HG02840 (cell line): Measurements from ENCODE around the gene DIPK1A.

ENCODE experiments used
- ATAC-seq: cut with Tn5 transposase; IDR thresholded peaks from one replicate; pipeline ENCODE4 v1.9.1; 2021; ENCODE audit warnings: mild to moderate bottlenecking, moderate library complexity, moderate number of reproducible peaks; ENCODE audit not compliant: unreplicated experiment, low FRiP score

The DIPK1A gene

DNA sequence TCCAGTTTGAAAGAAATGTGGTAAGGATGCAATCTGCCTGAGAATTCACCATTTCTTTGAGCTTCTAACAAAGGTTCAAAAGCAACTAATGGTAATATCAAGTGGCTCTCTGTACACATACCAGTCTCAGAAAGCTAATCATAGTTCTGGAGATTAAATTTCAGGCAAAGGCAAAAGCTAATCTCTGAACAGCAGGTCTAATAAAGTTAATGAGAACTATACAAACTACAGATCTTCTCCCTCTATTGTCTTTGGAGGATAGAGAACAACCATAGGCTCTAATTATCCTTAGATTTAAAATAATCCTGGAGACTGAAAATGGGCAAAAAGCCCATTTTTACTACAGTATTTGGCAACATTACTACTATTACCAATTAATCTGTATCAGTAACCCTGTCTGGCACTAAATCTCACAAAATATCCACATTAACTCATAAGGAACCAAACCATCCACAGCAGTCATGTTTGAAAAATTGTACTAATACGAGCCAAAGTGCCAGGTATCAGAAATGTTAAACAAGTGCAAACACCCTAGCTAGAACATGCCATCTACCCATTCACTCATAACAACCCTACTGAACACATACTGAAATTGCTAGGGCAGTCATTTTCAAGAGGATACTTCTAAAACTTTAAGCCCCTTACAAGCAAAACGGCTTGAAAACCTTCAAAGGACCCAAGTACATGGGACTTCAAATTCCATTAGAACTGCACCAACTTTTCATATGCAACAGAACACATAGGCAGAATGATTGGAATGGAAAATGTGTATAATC is 4.8 kb downstream of the DIPK1A start:
- ATAC-seq = no peak

- peak; percentile 57 for ATAC-seq
Observed at GRCh38 chr1:92953491-92953890, 7.8 kb downstream of the DIPK1A start.

GRCh38 chr1:92952714-92953113 is 8.5 kb downstream of the DIPK1A start:
- ATAC-seq = no peak

GRCh38 chr1:92951141-92951582 is 10.1 kb downstream of the DIPK1A start:
- peak; percentile 51 for ATAC-seq

- ATAC-seq = no peak
Observed at GRCh38 chr1:92949937-92950817, 11.1 kb downstream of the DIPK1A start.

DNA sequence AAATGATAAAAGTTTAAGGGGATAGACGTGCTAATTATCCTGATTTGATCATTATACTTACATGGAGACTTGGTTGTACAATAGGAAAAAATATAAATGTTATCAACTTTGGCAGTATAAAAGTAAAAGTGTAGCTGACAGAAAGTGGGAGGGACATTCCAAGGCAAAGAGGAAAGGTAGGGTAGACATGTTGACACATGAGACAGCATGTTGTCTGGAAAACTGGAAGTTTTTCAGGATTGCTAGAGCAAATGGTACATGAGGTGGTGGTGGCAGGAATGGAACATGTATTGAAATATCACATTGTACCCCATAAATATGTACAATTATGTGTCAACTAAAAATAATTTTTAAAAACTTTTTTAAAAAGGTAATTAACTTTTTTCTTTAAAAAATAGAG is 13.2 kb downstream of the DIPK1A start:
- ATAC-seq = no peak

- no peak for ATAC-seq
Observed at GRCh38 chr1:92945748-92946270, 15.5 kb downstream of the DIPK1A start.

- no peak for ATAC-seq
Observed at GRCh38 chr1:92944901-92945747, 16.1 kb downstream of the DIPK1A start.

- no peak for ATAC-seq
Observed at GRCh38 chr1:92943502-92943847, 17.8 kb downstream of the DIPK1A start.

- no peak for ATAC-seq
Observed at GRCh38 chr1:92940541-92940940, 20.7 kb downstream of the DIPK1A start.

- no peak for ATAC-seq
Observed at GRCh38 chr1:92937731-92938130, 23.5 kb downstream of the DIPK1A start.

- no peak for ATAC-seq
Observed at GRCh38 chr1:92936865-92937264, 24.4 kb downstream of the DIPK1A start.

DNA sequence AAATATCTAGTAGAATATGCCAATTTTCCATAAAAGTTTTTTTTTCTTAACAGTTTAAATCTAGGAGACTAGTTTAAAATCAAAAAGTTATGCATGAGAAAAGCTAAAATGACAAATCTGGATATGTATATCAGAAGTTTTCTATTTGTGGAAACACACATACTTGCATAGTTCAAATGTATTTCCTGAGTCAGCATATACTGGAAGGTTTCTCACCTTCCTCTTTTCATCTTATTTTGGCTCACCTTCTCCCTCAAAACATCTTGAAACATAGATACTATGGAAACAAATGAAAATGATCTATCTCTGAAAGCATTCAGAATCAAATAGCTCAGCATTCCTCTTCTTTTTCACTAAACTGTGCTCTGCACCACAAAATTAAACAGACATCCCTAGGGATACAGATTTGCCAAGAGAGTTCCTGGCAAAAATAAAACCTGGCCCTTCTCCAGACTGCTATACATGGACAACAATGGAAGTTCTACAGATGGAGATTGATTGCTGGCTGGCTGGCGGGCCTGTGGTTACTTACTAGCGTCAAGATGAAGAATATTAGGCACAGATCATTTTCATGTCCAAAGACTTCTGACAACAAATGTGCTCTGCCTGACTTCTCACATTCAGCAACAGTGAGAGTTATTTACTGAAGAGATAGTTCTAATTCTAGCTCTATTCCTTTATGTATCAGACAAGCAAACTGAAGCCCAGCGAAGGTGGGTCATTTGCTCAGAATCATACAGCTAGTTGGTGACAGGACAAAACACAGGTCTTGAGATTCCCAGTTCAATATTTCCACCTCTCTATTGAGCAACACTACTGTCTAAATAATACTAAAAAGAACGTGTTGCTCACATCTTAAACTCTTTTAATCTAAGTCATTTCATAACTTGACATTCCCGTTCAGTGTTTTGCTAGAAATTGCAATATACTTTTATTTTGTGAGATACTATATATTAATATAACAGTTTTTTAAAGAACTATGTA is 26.6 kb downstream of the DIPK1A start:
- no peak for ATAC-seq

DNA sequence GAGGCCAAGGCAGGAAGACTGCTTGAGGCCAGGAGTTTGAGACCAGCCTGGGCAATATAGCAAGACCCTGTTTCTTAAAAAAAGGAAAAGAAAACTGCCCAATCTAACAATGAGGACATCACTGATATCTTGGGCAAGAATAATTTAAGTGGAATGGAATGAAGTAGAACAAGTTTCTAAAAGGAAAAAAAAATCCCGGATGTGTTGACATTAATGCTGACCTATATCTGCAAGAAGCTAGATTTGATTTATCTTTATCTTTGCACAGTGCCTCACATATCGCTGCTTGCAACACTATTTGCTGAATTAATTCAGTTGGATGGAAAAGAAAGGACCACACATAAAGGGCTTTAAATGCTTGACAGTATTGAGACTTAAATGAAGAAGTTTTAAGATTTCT is 27.8 kb downstream of the DIPK1A start:
- no peak for ATAC-seq

- ATAC-seq = no peak
Observed at GRCh38 chr1:92931691-92932090, 29.6 kb downstream of the DIPK1A start.

DNA sequence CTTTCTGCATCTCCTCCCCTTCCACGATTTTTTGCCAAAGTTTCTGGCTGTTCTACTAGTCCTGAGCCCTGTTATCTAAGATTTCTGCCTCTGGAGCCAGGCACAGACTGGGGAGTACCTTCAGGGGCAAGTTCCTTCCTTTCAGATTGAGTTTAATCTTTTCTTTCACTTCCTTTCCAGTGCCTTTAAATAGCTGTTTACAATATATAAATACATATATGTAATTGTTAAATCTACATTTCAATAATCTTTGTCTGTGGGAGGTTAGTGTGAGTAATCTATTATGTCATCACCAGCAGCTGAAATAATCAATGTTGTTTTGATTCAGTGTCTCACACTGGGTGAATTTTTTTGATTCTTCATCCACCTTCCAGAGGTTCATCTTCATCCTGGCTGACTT is 31.8 kb downstream of the DIPK1A start:
- ATAC-seq = no peak

- ATAC-seq = no peak
Observed at GRCh38 chr1:92927870-92928269, 33.4 kb downstream of the DIPK1A start.

DNA sequence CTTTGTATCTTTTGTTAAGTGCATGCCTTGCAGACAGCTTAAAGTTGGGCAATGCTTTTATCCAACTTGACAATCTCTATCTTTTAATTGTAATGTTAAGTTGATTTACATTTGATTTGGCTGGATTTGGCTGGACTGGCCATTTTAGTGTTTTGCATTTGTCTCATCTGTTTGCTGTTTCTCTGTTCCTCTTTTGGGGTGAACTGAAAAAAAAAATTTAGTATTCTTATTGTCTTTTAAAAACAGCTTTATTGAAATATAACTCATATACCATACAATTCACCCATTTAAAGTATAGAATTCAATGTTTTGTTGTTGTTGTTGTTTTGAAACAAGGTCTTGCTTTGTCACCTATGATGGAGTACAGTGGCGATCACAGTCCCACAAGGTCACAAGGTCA is 34.4 kb downstream of the DIPK1A start:
- ATAC-seq = no peak

DNA sequence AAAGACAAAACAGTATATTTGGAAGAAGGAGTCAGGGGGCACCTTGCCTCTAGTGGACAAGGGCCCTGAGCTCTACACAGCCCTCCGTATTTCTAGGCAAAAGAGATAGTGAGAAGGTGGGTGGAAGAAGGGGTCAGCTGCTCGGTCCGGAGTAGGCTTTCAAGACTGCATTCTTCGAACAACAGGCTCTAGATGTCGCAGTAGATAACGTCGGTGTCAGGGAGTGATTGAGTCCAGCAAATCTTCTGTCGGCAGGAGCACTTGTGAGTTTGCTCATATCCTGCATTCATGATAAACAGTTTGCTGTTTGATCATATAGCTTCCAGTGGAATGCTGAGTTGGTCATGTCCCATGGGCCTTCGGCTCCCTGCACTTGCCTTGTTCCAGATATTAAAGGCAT is 36.8 kb downstream of the DIPK1A start:
- ATAC-seq = no peak
